ENCODE measurements around the gene OR5K1. TPM values are rescaled to one million over a fixed set of nuclear protein-coding genes. Genes with fewer than 3 reads are reported as not detected.

The OR5K1 gene
- total and polyA plus RNA-seq, 2 donors (not counting 1 experiment from before 2014, with no cell fraction given), result not detected

DNA sequence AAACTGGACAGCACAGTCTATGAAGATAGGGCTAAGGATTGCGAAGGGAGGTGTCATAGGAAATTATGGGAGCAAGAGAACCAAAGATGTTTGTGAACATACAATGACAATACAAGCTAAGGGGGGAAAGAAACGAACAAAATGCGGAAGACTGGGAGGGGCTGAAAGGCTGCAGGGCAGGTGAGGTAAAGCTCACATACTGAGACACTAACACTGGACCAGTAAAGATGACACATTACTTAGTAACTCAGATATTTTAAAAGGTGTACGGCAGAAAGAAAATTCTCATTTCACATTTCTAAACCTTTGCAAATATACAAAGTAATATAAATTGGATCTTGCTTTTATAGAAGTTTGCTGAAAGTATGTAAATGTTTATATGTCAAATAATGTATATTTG lies 49.6 kb downstream of the OR5K1 start:
- no CpG with 5 or more reads among the region's 4 CpGs for WGBS (ENCODE audit: insufficient coverage)
- intact Hi-C loops (cut with micrococcal nuclease), result no loop called here
- H3K79me2 ChIP-seq (ENCODE audit: control insufficient read depth, insufficient read depth, low read length), result no peaks in the 10 kb centered on the region
- ATAC-seq (ENCODE audit: low read depth) (no peak), DNase-seq (no peak)
- H3K9me3 ChIP-seq (ENCODE audit: control extremely low read depth in 1 of 3, control insufficient read depth in 2 of 3, insufficient read depth in 1 of 3, low read length in 2 of 3), result no peaks in the 10 kb centered on the region
- TF ChIP-seq CTCF (IDR thresholded peaks at IDR 0.05) (no peak), EZH2 (IDR thresholded peaks at IDR 0.05; ENCODE audit: borderline replicate concordance, insufficient read depth, low read depth, low read length, poor library complexity, severe bottlenecking) (no peak)
- no peak overlapping the region for H2AFZ ChIP-seq (ENCODE audit: insufficient read depth, low read depth, low read length, poor library complexity, severe bottlenecking)
- H3K4me3 ChIP-seq (ENCODE audit: control extremely low read depth in 1 of 5, extremely low read depth in 1 of 5, insufficient read depth in 1 of 5, low read depth in 2 of 5, low read length in 4 of 5), result no peak overlapping the region
- H3K27ac Mint-ChIP-seq, result no peak overlapping the region
- no peaks in the 10 kb centered on the region for H3K4me1 ChIP-seq (ENCODE audit: control insufficient read depth in 2 of 2, insufficient read depth in 2 of 2, low read length in 2 of 2)
- no peaks in the 10 kb centered on the region for H3K9me3 Mint-ChIP-seq (ENCODE audit: insufficient read depth)
- no peak overlapping the region for H3K9ac ChIP-seq (ENCODE audit: low read length)
- no peak overlapping the region for H3K4me3 Mint-ChIP-seq
- H3K27me3 ChIP-seq (replicated peaks in 1 of 4; ENCODE audit: control extremely low read depth in 1 of 4, control insufficient read depth in 3 of 4, insufficient read depth in 4 of 4, low read length in 3 of 4), result no peaks in the 10 kb centered on the region
- no peaks in the 10 kb centered on the region for H4K20me1 ChIP-seq (ENCODE audit: control insufficient read depth, insufficient read depth, low read length, poor library complexity, severe bottlenecking)
- no peaks in the 10 kb centered on the region for H3K27me3 Mint-ChIP-seq
- peaks cover 3% of the 10 kb centered on the region for H3K4me1 Mint-ChIP-seq
- H3K4me2 ChIP-seq (replicated peaks; ENCODE audit: low read depth, low read length, poor library complexity, severe bottlenecking), result no peak overlapping the region
- no peak overlapping the region for H3K27ac ChIP-seq (ENCODE audit: low read length in 2 of 2)
- ChIA-PET POLR2A (no interaction called here), CTCF (no interaction called here)
- peaks cover 8 to 28% of the 10 kb centered on the region in 2 experiments for H3K36me3 ChIP-seq (replicated peaks in 1 of 2; ENCODE audit: control extremely low read depth in 1 of 2, control insufficient read depth in 1 of 2, extremely low read depth in 1 of 2, insufficient read depth in 2 of 2, low read length in 1 of 2)

DNA sequence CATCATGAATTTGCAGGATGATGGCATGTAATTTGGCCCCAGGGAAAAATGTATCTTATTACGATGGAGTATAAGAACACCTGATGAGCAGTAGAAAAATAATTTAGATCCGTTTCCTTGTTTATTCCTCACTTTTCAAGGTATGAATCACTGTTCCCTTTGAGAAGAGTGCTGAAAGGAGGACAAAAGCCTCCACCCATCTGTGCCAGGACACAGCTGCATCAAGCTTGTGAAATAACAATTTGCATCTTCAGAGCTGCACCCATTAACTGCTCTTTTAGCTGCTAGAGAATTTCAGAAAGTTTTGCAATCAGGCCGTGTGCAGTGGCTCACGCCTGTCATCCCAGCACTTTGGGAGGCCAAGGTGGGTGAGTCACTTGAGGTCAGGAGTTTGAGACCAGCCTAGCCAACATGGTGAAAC lies 50.1 kb downstream of the OR5K1 start:
- ATAC-seq (ENCODE audit: low read depth), result no peak

More for the DNA sequence above, 50.1 kb downstream of the OR5K1 start:
- H3K9me3 ChIP-seq (ENCODE audit: control extremely low read depth in 1 of 3, control insufficient read depth in 2 of 3, insufficient read depth in 1 of 3, low read length in 2 of 3), result no peaks in the 10 kb centered on the region
- H3K4me2 ChIP-seq (replicated peaks; ENCODE audit: low read depth, low read length, poor library complexity, severe bottlenecking), result no peak overlapping the region
- POLR2A ChIA-PET, result no interaction called here
- no peak overlapping the region for H3K4me3 Mint-ChIP-seq
- no peak overlapping the region for H3K27ac Mint-ChIP-seq
- no peaks in the 10 kb centered on the region for H3K27me3 ChIP-seq (replicated peaks in 1 of 4; ENCODE audit: control extremely low read depth in 1 of 4, control insufficient read depth in 3 of 4, insufficient read depth in 4 of 4, low read length in 3 of 4)
- TF ChIP-seq CTCF (IDR thresholded peaks at IDR 0.05) (no peak), EZH2 (IDR thresholded peaks at IDR 0.05; ENCODE audit: borderline replicate concordance, insufficient read depth, low read depth, low read length, poor library complexity, severe bottlenecking) (no peak)
- DNase-seq, result no peak
- H3K27me3 Mint-ChIP-seq, result no peaks in the 10 kb centered on the region
- H3K9ac ChIP-seq (ENCODE audit: low read length), result no peak overlapping the region
- no peaks in the 10 kb centered on the region for H3K9me3 Mint-ChIP-seq (ENCODE audit: insufficient read depth)
- H4K20me1 ChIP-seq (ENCODE audit: control insufficient read depth, insufficient read depth, low read length, poor library complexity, severe bottlenecking), result no peaks in the 10 kb centered on the region
- no peaks in the 10 kb centered on the region for H3K79me2 ChIP-seq (ENCODE audit: control insufficient read depth, insufficient read depth, low read length)
- WGBS (ENCODE audit: insufficient coverage), result 92% methylated on average over 2 of the region's 4 CpGs
- H3K27ac ChIP-seq (ENCODE audit: low read length in 2 of 2), result no peak overlapping the region
- intact Hi-C loops (cut with micrococcal nuclease), result no loop called here
- no peaks in the 10 kb centered on the region for H3K4me1 ChIP-seq (ENCODE audit: control insufficient read depth in 2 of 2, insufficient read depth in 2 of 2, low read length in 2 of 2)
- no peak overlapping the region for H2AFZ ChIP-seq (ENCODE audit: insufficient read depth, low read depth, low read length, poor library complexity, severe bottlenecking)
- H3K4me3 ChIP-seq (ENCODE audit: control extremely low read depth in 1 of 5, extremely low read depth in 1 of 5, insufficient read depth in 1 of 5, low read depth in 2 of 5, low read length in 4 of 5), result no peak overlapping the region
- CTCF ChIA-PET, result no interaction called here
- peaks cover 10 to 28% of the 10 kb centered on the region in 2 experiments for H3K36me3 ChIP-seq (replicated peaks in 1 of 2; ENCODE audit: control extremely low read depth in 1 of 2, control insufficient read depth in 1 of 2, extremely low read depth in 1 of 2, insufficient read depth in 2 of 2, low read length in 1 of 2)
- peaks cover 4% of the 10 kb centered on the region for H3K4me1 Mint-ChIP-seq

All from B cell (primary cell).